Large intestine (tissue), 12 donors: Measurements from ENCODE around the gene RAB20. TPM values are rescaled to one million over a fixed set of nuclear protein-coding genes. Genes with fewer than 3 reads are reported as not detected.
"Not testable (repeated sequence)": the region's sequence is repeated elsewhere in the genome, so short reads cannot be mapped to it uniquely, and the experiment has no call there.

Experiments
- DNase-seq, 2 donors: peaks; one replicate each; pipeline versions ENCODE4 v3.0.0 to v3.0.0-alpha.2; 2013
- H3K27ac ChIP-seq: one replicate; pipeline ENCODE4 v1.5.1; 2013; ENCODE audit warnings: low read length
- H3K27me3 ChIP-seq: 2 replicates; pipeline ENCODE4 v1.6.1; 2013; ENCODE audit warnings: low read length; ENCODE audit not compliant: control insufficient read depth, insufficient read depth
- H3K36me3 ChIP-seq: 2 replicates; pipeline ENCODE4 v1.6.1; 2013; ENCODE audit warnings: low read length; ENCODE audit not compliant: control insufficient read depth, insufficient read depth
- H3K4me1 ChIP-seq: one replicate; pipeline ENCODE4 v1.6.1; 2013; ENCODE audit warnings: low read length; ENCODE audit not compliant: control insufficient read depth, insufficient read depth
- H3K4me3 ChIP-seq: one replicate; pipeline ENCODE4 v1.5.1; 2013; ENCODE audit warnings: low read length
- H3K9me3 ChIP-seq: one replicate; pipeline ENCODE4 v1.6.1; 2013; ENCODE audit warnings: mild to moderate bottlenecking, low read depth, low read length, moderate library complexity; ENCODE audit not compliant: control insufficient read depth
- WGBS: methylation state at CpG from one replicate; pipeline ENCODE4 v1.1.5; 2013; ENCODE audit warnings: low lambda C conversion rate; ENCODE audit not compliant: insufficient coverage; 5-methylcytosine and 5-hydroxymethylcytosine counted together
- long read RNA-seq, 11 donors: transcript quantifications; one replicate each; lab custom pipeline, GENCODE V29; 2026
- polyA plus RNA-seq: library from polyadenylated mRNA; unstranded; fragments of 120-200 nt; gene quantifications from one replicate; pipeline ENCODE4 v1.2.1, GENCODE V29; 2013

RAB20 gene, protein sequence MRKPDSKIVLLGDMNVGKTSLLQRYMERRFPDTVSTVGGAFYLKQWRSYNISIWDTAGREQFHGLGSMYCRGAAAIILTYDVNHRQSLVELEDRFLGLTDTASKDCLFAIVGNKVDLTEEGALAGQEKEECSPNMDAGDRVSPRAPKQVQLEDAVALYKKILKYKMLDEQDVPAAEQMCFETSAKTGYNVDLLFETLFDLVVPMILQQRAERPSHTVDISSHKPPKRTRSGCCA
- polyA plus RNA-seq = 23.9 TPM
- long read RNA-seq, donor 1, transcript RAB20-201 (2 exons, 1,518 nt) = major isoform, 13 of 13 reads
- long read RNA-seq, donor 1, partial matches to known transcripts = 0 of 13 reads
- long read RNA-seq, donor 1, other reads (novel, unspliced or antisense) = 0 of 13 reads
- long read RNA-seq, donor 2, transcript RAB20-201 (2 exons, 1,518 nt) = major isoform, 17 of 17 reads
- long read RNA-seq, donor 2, partial matches to known transcripts = 0 of 17 reads
- long read RNA-seq, donor 2, other reads (novel, unspliced or antisense) = 0 of 17 reads
- long read RNA-seq, donor 3 = 0 reads
- long read RNA-seq, donor 4, partial matches to known transcripts = 0 of 4 reads
- long read RNA-seq, donor 4, other reads (novel, unspliced or antisense) = 0 of 4 reads
- long read RNA-seq, donor 5, transcript RAB20-201 (2 exons, 1,518 nt) = major isoform, 8 of 8 reads
- long read RNA-seq, donor 5, partial matches to known transcripts = 0 of 8 reads
- long read RNA-seq, donor 5, other reads (novel, unspliced or antisense) = 0 of 8 reads
- long read RNA-seq, donor 6, transcript RAB20-201 (2 exons, 1,518 nt) = major isoform, 22 of 22 reads
- long read RNA-seq, donor 6, partial matches to known transcripts = 0 of 22 reads
- long read RNA-seq, donor 6, other reads (novel, unspliced or antisense) = 0 of 22 reads
- long read RNA-seq, donor 7, transcript RAB20-201 (2 exons, 1,518 nt) = major isoform, 5 of 5 reads
- long read RNA-seq, donor 7, partial matches to known transcripts = 0 of 5 reads
- long read RNA-seq, donor 7, other reads (novel, unspliced or antisense) = 0 of 5 reads
- long read RNA-seq, donor 8, transcript RAB20-201 (2 exons, 1,518 nt) = major isoform, 31 of 31 reads
- long read RNA-seq, donor 8, partial matches to known transcripts = 0 of 31 reads
- long read RNA-seq, donor 8, other reads (novel, unspliced or antisense) = 0 of 31 reads
- long read RNA-seq, donor 9, transcript RAB20-201 (2 exons, 1,518 nt) = major isoform, 18 of 18 reads
- long read RNA-seq, donor 9, partial matches to known transcripts = 0 of 18 reads
- long read RNA-seq, donor 9, other reads (novel, unspliced or antisense) = 0 of 18 reads
- long read RNA-seq, donor 10, transcript RAB20-201 (2 exons, 1,518 nt) = major isoform, 16 of 16 reads
- long read RNA-seq, donor 10, partial matches to known transcripts = 0 of 16 reads
- long read RNA-seq, donor 10, other reads (novel, unspliced or antisense) = 0 of 16 reads
- long read RNA-seq, donor 11, transcript RAB20-201 (2 exons, 1,518 nt) = major isoform, 13 of 21 reads
- long read RNA-seq, donor 11, partial matches to known transcripts = 8 of 21 reads
- long read RNA-seq, donor 11, other reads (novel, unspliced or antisense) = 0 of 21 reads

GRCh38 chr13:110561344-110562035 is at the start of gene RAB20:
Gene RAB20, minus strand, starts transcription at chr13:110561722. Its CDS starts 203 bp downstream, at chr13:110561519.
- Histone ChIP-seq H3K4me3 (peak within 1 kb of the TSS; percentile 84), H3K27ac (peak within 1 kb of the TSS; percentile 97), H3K27me3 (no peaks in the 10 kb centered on the region), H3K4me1 (peaks cover 19% of the 10 kb centered on the region), H3K36me3 (peaks cover 14% of the 10 kb centered on the region), H3K9me3 (peaks cover 7% of the 10 kb centered on the region)
- DNase-seq = peak; percentile 87 to 93
- no CpG with 5 or more reads among the region's 79 CpGs for WGBS

DNA sequence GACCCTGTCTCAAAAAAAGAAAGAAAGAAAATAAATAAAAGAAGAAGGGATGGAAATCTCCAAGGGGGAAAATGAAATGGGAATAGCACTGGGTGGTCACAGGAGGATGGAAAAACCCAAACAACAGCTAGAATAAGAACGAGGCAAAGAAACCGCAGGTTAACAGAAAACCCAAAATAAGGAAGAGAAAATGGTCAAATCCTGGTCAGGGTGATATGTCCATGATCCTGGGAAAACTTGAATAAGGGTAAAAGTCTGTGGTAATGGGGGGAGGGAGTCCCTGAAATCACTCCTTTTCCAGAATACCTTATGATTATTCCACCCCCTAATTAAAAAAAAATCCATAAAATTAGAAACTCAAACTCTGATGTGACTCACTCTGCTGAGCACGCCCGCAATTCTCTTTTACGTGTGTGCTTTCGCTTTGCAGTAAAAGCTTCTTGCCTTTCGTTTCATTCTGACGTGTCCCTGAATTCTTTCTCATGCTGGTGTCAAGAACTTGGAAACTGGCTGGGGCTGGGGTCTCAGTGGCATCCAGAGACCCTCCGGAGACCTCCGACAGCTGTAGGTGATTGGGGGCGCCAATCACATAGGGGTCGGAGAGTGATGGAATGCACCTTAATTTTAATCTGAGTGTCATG is 49.6 kb upstream of the RAB20 start:
- no peak for DNase-seq
- H3K4me1 ChIP-seq = no peaks in the 10 kb centered on the region
- H3K36me3 ChIP-seq = no peaks in the 10 kb centered on the region
- H3K27me3 ChIP-seq = peaks cover 4% of the 10 kb centered on the region
- no peak overlapping the region for H3K27ac ChIP-seq
- peaks cover 8% of the 10 kb centered on the region for H3K9me3 ChIP-seq
- H3K4me3 ChIP-seq = no peak overlapping the region
- WGBS = 90% methylated on average over 2 of the region's 12 CpGs

DNA sequence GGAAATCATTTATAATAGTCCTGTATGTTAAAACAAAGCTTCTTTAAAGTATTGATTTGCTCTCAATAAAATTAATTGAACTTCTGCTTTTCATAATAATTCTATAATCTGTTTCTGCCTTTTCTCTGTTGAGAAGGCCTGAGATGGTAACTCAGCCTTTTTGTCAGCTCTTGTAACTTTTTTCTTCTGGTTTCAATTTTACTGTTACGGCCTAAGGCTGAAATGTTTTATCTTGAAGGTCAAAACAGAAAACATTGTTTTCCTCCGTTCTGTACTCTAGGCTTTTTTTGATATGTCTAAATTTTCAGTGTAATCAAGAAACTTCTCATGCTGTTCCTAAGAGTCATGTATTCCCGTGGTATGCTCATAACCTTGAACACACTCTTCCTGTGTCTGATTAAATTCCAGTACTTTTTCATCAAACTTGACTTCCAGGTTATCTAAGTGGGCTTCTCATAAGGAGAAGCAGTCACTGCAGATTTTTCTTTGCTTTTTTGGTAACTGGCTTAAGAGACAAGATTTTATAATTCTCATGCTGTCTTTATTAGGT is 46.2 kb upstream of the RAB20 start:
- no peak for DNase-seq
- Histone ChIP-seq H3K27ac (no peak overlapping the region), H3K4me1 (no peaks in the 10 kb centered on the region), H3K27me3 (peaks cover 4% of the 10 kb centered on the region), H3K36me3 (no peaks in the 10 kb centered on the region), H3K4me3 (no peak overlapping the region), H3K9me3 (peaks cover 4% of the 10 kb centered on the region)
- 92% methylated on average over 2 of the region's 3 CpGs for WGBS

- not testable (repeated sequence) for H3K4me3 ChIP-seq, H3K9me3 ChIP-seq, H3K27me3 ChIP-seq, H3K27ac ChIP-seq, H3K4me1 ChIP-seq, DNase-seq, H3K36me3 ChIP-seq
- WGBS = no CpG with 5 or more reads among the region's 33 CpGs
These were observed 44.8 kb upstream of the RAB20 start for GRCh38 chr13:110606281-110606680.

- H3K4me3 ChIP-seq = no peak overlapping the region
- WGBS = 100% methylated on average over 2 of the region's 6 CpGs
- H3K27me3 ChIP-seq = peaks cover under 1% of the 10 kb centered on the region
- no peak overlapping the region for H3K27ac ChIP-seq
- H3K4me1 ChIP-seq = peaks cover 6% of the 10 kb centered on the region
- H3K9me3 ChIP-seq = peaks cover 4% of the 10 kb centered on the region
- no peaks in the 10 kb centered on the region for H3K36me3 ChIP-seq
- no peak for DNase-seq
These were observed 43.6 kb upstream of the RAB20 start for GRCh38 chr13:110605132-110605531.

DNA sequence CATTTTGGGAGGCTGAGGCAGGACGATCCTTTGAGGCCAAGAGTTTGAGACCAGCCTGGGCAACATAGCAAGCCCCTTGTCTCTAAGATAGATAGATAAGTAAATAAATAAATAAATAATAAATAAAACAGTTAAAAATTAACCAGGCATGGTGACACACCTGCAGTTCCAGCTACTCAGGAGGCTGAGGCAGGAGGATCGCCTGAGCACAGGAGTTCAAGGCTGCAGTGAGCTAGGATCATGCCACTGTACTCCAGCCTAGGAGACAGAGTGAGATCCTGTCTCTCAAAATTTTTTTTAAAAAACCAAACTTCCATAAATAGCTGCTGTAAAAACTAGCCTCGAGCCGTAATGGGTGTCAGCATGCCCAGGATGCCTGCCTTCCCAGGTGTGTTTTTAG is 39.5 kb upstream of the RAB20 start:
- no peak for DNase-seq
- peaks cover 7% of the 10 kb centered on the region for H3K4me1 ChIP-seq
- no peak overlapping the region for H3K4me3 ChIP-seq
- H3K9me3 ChIP-seq = no peaks in the 10 kb centered on the region
- H3K36me3 ChIP-seq = no peaks in the 10 kb centered on the region
- 80% methylated on average over 1 of the region's 4 CpGs for WGBS
- no peaks in the 10 kb centered on the region for H3K27me3 ChIP-seq
- peak overlapping the region; percentile 51 for H3K27ac ChIP-seq

DNA sequence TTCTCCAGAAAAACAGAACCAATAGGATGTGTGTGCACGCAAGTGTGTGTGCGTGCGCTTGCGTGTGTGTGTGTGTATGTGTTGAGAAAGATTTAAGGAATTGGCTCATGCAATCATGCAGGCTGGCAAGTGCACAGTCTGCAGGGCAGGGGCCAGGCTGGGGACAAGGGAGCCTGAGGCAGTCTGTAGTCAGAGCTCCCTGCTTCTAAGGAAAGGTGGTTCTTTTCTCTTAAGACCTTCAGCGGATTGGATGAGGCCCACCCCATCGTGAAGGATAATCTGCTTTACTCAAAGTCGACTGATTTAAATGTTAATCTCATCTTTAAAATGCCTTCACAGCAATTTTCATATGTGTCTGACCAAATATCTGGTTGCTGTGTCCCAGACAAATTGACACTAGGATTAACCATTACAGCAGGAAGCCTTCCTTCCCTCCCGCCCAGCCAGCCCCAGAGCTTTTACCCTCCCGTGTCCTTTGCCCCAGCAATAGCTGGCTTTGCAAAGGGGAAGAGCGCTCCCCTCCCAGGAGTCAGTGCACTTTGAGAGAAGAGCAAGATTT is 38.8 kb upstream of the RAB20 start:
- Histone ChIP-seq H3K9me3 (no peaks in the 10 kb centered on the region), H3K4me3 (no peak overlapping the region), H3K27me3 (no peaks in the 10 kb centered on the region), H3K36me3 (no peaks in the 10 kb centered on the region), H3K27ac (peak overlapping the region; percentile 51), H3K4me1 (peaks cover 7% of the 10 kb centered on the region)
- DNase-seq = peak in 1 of 2 donors; percentile 70
- no CpG with 5 or more reads among the region's 10 CpGs for WGBS

- WGBS = 63% methylated on average over 1 of the region's 16 CpGs
- H3K4me3 ChIP-seq = no peak overlapping the region
- no peaks in the 10 kb centered on the region for H3K9me3 ChIP-seq
These were observed 35.6 kb upstream of the RAB20 start for GRCh38 chr13:110597041-110597689.

More at GRCh38 chr13:110597041-110597689, 35.6 kb upstream of the RAB20 start:
- Histone ChIP-seq H3K4me1 (peaks cover 5% of the 10 kb centered on the region), H3K27ac (no peak overlapping the region), H3K36me3 (no peaks in the 10 kb centered on the region), H3K27me3 (no peaks in the 10 kb centered on the region)
- DNase-seq = no peak
